ENCODE results near the gene GAB4.

GRCh38 chr22:17056058-17056457 lies 48.0 kb upstream of the GAB4 start:
- TF ChIP-seq CTCF (IDR thresholded peaks at IDR 0.05; ENCODE audit: low read depth, low read length), result no peak
- no peak for TF ChIP-seq POLR2A (IDR thresholded peaks at IDR 0.05; ENCODE audit: extremely low read depth, insufficient read length)
- TF ChIP-seq MAX (IDR thresholded peaks at IDR 0.05; ENCODE audit: low read depth, low read length), result peak; percentile 45; the same call in 1 of the 2 replicates
- TF ChIP-seq MYC (IDR thresholded peaks at IDR 0.05; ENCODE audit: low read depth, low read length), result no peak
